A549 treated with Mapracorat at 1 μM for 4 hours (cell line): ENCODE measurements around the gene TAB3. TPM values are rescaled to one million over a fixed set of nuclear protein-coding genes. Genes with fewer than 3 reads are reported as not detected.

Source experiments
- total RNA-seq: library from RNA; stranded (reverse); fragments of 200-300 nt; extraction: Qiagen RNA extraction; gene quantifications from 5 replicates; pipeline ENCODE4 v1.2.3, GENCODE V29; 2022

Gene TAB3
- 6.5 to 11.6 TPM (median 11.0 TPM) in 5 replicates for total RNA-seq

GRCh38 chrX:30889147-30890140 is at the start of gene TAB3:
TSS of gene TAB3 (minus strand) at chrX:30889254. CDS start at chrX:30859588, 29,666 bp downstream.

Other genes starting within 250 kb of the TAB3 start
- 1.6 to 2.6 TPM (median 1.9 TPM) in 5 replicates for gene GK, start 235.8 kb downstream of the TAB3 start, total RNA-seq
- not detected in 5 replicates for gene FTHL17, start 182.8 kb upstream of the TAB3 start, total RNA-seq